Adrenal gland (tissue), 5 donors: Measurements from ENCODE around the gene PELI2.

Source experiments
- CTCF ChIP-seq, 6 experiments: fragments of 450-650 bp in 4 of 6; fragments of 200-600 bp in 2 of 6; sonication (generic) in 1 of 6; IDR thresholded peaks; 1 replicate in 5 of 6; 2 replicates in 1 of 6; pipeline versions ENCODE4 v1.5.1 to v1.8.0; 2016 to 2021; ENCODE audit warnings: antibody characterized with exemption in 6 of 6, mild to moderate bottlenecking in 2 of 6, moderate library complexity in 1 of 6
- POLR2A ChIP-seq, 2 donors: fragments of 450-650 bp; IDR thresholded peaks; one replicate each; pipeline ENCODE4 v1.6.1; 2017; ENCODE audit warnings: antibody characterized with exemption in 2 of 2, mild to moderate bottlenecking in 2 of 2, moderate library complexity in 1 of 2
- donor health status: DM: no; HTN: no; CAD: no.

GRCh38 chr14:56085471-56085870 is 32.7 kb upstream of the PELI2 start:
- TF ChIP-seq CTCF (IDR thresholded peaks at IDR 0.05) (no peak), POLR2A (IDR thresholded peaks at IDR 0.05) (no peak)
